PC-3 (cell line): ENCODE data around the gene JAZF1. TPM values are rescaled to one million over a fixed set of nuclear protein-coding genes. Genes with fewer than 3 reads are reported as not detected.
"Not testable (repeated sequence)": the region's sequence is repeated elsewhere in the genome, so short reads cannot be mapped to it uniquely, and the experiment has no call there.

Experiments
- ATAC-seq: fragments of 200-7000 bp; cut with Tn5 transposase; 2 replicates; pipeline ENCODE4 v1.9.1; 2020; ENCODE audit warnings: mild to moderate bottlenecking, moderate library complexity
- BruUV-seq: library from RNA; stranded (reverse); fragments of 400-500 nt; replicated peaks from 2 replicates; lab custom pipeline; 2021; lab: Mats Ljungman, UMichigan
- CTCF ChIA-PET: fragments of 300-600 bp; sonication (Branson Sonifier 250); formaldehyde crosslinking; loops from one replicate; lab custom pipeline; 2022; ENCODE audit warnings: antibody characterized with exemption; lab: Charles Lee
- POLR2A ChIA-PET: fragments of 300-600 bp; sonication (Branson Sonifier 250); formaldehyde crosslinking; loops from one replicate; lab custom pipeline; 2022; ENCODE audit warnings: antibody characterized with exemption; ENCODE audit not compliant: unreplicated experiment; lab: Charles Lee
- DNase-seq: peaks from one replicate; pipeline ENCODE4 v3.0.0-alpha.2; 2015
- H2AFZ ChIP-seq: fragments of 300-600 bp; sonication (generic); 2 replicates; pipeline ENCODE4 v1.6.0; 2016; ENCODE audit warnings: antibody characterized with exemption, low read length
- H3F3A ChIP-seq: fragments of 300-600 bp; sonication (generic); one replicate; pipeline ENCODE4 v1.6.0; 2017; ENCODE audit warnings: antibody characterized with exemption, low read length, control low read depth, mild to moderate bottlenecking; ENCODE audit not compliant: unreplicated experiment
- H3K27ac ChIP-seq: fragments of 300-600 bp; sonication (generic); 2 replicates; pipeline ENCODE4 v1.5.1; 2016; ENCODE audit warnings: mild to moderate bottlenecking, low read length
- H3K27me3 ChIP-seq: fragments of 300-600 bp; sonication (generic); 2 replicates; pipeline ENCODE4 v1.6.1; 2016; ENCODE audit warnings: low read length, mixed read lengths
- H3K36me3 ChIP-seq: fragments of 300-600 bp; sonication (generic); 2 replicates; pipeline ENCODE4 v1.6.1; 2016; ENCODE audit warnings: low read depth, mixed run types, low read length, mixed read lengths
- H3K4me1 ChIP-seq: fragments of 300-600 bp; sonication (generic); 2 replicates; pipeline ENCODE4 v1.5.1; 2016; ENCODE audit warnings: low read length; ENCODE audit not compliant: insufficient read depth
- H3K4me2 ChIP-seq: fragments of 300-600 bp; sonication (generic); 2 replicates; pipeline ENCODE4 v1.6.0; 2016; ENCODE audit warnings: low read length
- H3K4me3 ChIP-seq: fragments of 300-600 bp; sonication (generic); 2 replicates; pipeline ENCODE4 v1.5.1; 2016; ENCODE audit warnings: mild to moderate bottlenecking, low read length, mixed read lengths
- H3K79me2 ChIP-seq: fragments of 300-600 bp; sonication (generic); 2 replicates; pipeline ENCODE4 v1.6.1; 2017; ENCODE audit warnings: low read length, mixed read lengths
- H3K9ac ChIP-seq: fragments of 300-600 bp; sonication (generic); 2 replicates; pipeline ENCODE4 v1.6.0; 2016; ENCODE audit warnings: mild to moderate bottlenecking, low read length
- H3K9me2 ChIP-seq: fragments of 300-600 bp; sonication (generic); replicated peaks from 2 replicates; pipeline ENCODE4 v1.6.1; 2016; ENCODE audit warnings: mixed run types, low read length, mixed read lengths
- H3K9me3 ChIP-seq: fragments of 300-600 bp; sonication (generic); 2 replicates; pipeline ENCODE4 v1.6.1; 2016; ENCODE audit warnings: low read length, mixed read lengths
- H4K20me1 ChIP-seq: fragments of 300-600 bp; sonication (generic); 2 replicates; pipeline ENCODE4 v1.6.1; 2016; ENCODE audit warnings: low read length, mixed read lengths
- CTCF ChIP-seq: fragments of 300-600 bp; sonication (generic); conservative IDR thresholded peaks from 2 replicates; pipeline ENCODE4 v1.5.1; 2017; ENCODE audit warnings: antibody characterized with exemption, low read depth, mild to moderate bottlenecking, low read length
- EZH2 ChIP-seq: fragments of 300-600 bp; sonication (generic); IDR thresholded peaks from one replicate; pipeline ENCODE4 v1.6.1; 2017; ENCODE audit warnings: antibody characterized with exemption, mild to moderate bottlenecking, low read length; ENCODE audit not compliant: unreplicated experiment
- EZH2phosphoT487 ChIP-seq: fragments of 300-600 bp; sonication (generic); IDR thresholded peaks from 2 replicates; pipeline ENCODE4 v1.6.1; 2018; ENCODE audit warnings: mild to moderate bottlenecking, antibody characterized with exemption, low read length, borderline replicate concordance
- intact Hi-C: fragments of 100-400 bp; cut with micrococcal nuclease; formaldehyde crosslinking; loops from 2 replicates; pipeline ENCODE4 v1.9.0; 2023
- total RNA-seq: library from RNA; depleted of rRNA; stranded (reverse); fragments of >200 nt; gene quantifications from 2 replicates; pipeline ENCODE4 v1.2.3, GENCODE V29; 2014

JAZF1 gene
- total RNA-seq, 1 experiment from 2014 or later, result 2.3 TPM

DNA sequence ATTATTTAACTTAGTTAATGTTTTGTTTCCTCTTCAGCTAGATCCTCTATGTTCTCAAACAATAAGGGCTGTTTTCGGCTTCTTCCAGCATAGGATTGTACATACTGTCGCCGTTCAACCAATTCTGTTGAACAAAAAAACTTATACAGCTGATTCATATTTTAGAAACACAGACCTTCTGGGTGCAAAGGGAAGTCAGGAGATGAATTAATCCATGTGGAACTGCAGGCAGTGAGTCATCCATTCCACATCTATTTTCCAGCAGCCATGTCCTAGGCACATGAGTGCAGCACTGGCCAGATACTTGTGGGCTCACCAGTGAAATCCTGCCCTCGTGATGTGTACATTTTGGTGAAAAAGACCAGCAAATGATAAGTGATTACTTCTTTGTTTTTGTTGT, 163.2 kb downstream of the JAZF1 start:
- Histone ChIP-seq H3K9ac (no peak overlapping the region), H3K36me3 (peaks cover 3% of the 10 kb centered on the region; the same call in 1 of the 2 replicates), H3K27ac (no peak overlapping the region), H4K20me1 (no peaks in the 10 kb centered on the region), H3K79me2 (no peaks in the 10 kb centered on the region), H3F3A (no peaks in the 10 kb centered on the region), H2AFZ (no peak overlapping the region), H3K9me3 (no peaks in the 10 kb centered on the region), H3K9me2 (no peaks in the 10 kb centered on the region), H3K27me3 (no peaks in the 10 kb centered on the region), H3K4me2 (no peak overlapping the region), H3K4me3 (no peak overlapping the region), H3K4me1 (peaks cover 11% of the 10 kb centered on the region)
- BruUV-seq, result no TSS peak
- intact Hi-C loops, result no loop called here
- TF ChIP-seq EZH2 (no peak), CTCF (no peak), EZH2phosphoT487 (no peak)
- ChIA-PET POLR2A (no interaction called here), CTCF (no interaction called here)
- DNase-seq (no peak), ATAC-seq (no peak)

DNA sequence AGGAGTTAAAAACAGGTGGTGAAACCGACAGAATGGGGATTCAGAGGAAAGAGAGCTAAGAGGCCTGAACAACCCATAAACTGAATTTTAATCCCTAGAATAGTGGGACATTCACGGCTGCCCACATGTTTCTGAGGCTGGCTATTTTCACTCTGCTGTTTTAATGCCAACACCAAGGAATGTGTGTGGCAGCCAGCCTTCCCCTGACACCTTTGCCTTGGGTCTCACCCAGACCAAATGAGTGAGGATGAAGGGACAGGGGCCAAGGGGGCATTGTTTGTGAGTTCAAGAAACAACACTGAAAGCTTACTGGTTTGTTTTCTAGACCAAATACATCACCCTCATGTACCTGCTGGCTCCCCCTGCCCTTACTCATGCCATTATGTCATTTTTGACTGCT, 164.3 kb downstream of the JAZF1 start:
- Histone ChIP-seq H3K4me1 (peaks cover 11% of the 10 kb centered on the region), H3K36me3 (peaks cover 3% of the 10 kb centered on the region; the same call in 1 of the 2 replicates), H3K4me3 (no peak overlapping the region), H3K27ac (no peak overlapping the region), H3K9ac (no peak overlapping the region), H3K4me2 (no peak overlapping the region), H4K20me1 (no peaks in the 10 kb centered on the region), H3K9me3 (no peaks in the 10 kb centered on the region), H3K79me2 (no peaks in the 10 kb centered on the region), H3K9me2 (no peaks in the 10 kb centered on the region), H2AFZ (no peak overlapping the region), H3F3A (no peaks in the 10 kb centered on the region), H3K27me3 (no peaks in the 10 kb centered on the region)
- BruUV-seq, result no TSS peak
- ChIA-PET POLR2A (no interaction called here), CTCF (no interaction called here)
- no peak for TF ChIP-seq CTCF
- no peak for TF ChIP-seq EZH2phosphoT487
- no peak for TF ChIP-seq EZH2
- no peak for DNase-seq
- ATAC-seq, result no peak
- intact Hi-C loops, result no loop called here

DNA sequence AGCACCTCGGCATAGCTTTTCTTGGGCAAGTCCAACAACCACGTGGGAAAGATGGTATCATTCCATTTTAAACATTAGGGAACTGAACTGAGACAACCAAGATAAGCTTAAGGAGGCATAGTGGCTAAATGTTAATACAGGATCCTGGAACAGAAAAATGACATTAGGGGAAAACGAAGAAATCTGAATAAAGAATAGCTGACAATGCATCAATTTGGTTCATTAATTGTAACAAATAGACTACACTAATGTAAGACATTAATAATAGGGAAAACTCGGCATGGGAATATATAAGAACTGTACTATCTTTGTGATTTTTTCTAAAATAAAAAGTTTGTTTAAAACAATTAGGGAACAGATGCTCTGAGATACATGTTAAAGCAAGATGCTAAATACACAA, 165.4 kb downstream of the JAZF1 start:
- TF ChIP-seq EZH2phosphoT487 (no peak), EZH2 (no peak), CTCF (no peak)
- no peak overlapping the region for H3K27ac ChIP-seq
- CTCF ChIA-PET, result no interaction called here
- peaks cover 9% of the 10 kb centered on the region for H3K4me1 ChIP-seq
- H3K9me2 ChIP-seq, result no peaks in the 10 kb centered on the region
- intact Hi-C loops, result no loop called here
- no peak overlapping the region for H2AFZ ChIP-seq
- no peaks in the 10 kb centered on the region for H3K9me3 ChIP-seq
- H3F3A ChIP-seq, result no peaks in the 10 kb centered on the region
- H3K9ac ChIP-seq, result no peak overlapping the region
- no peak for DNase-seq
- H3K36me3 ChIP-seq, result peaks cover 3% of the 10 kb centered on the region; the same call in 1 of the 2 replicates
- POLR2A ChIA-PET, result no interaction called here
- H4K20me1 ChIP-seq, result no peaks in the 10 kb centered on the region
- no peak overlapping the region for H3K4me2 ChIP-seq
- H3K27me3 ChIP-seq, result no peaks in the 10 kb centered on the region
- BruUV-seq, result no TSS peak
- no peaks in the 10 kb centered on the region for H3K79me2 ChIP-seq
- no peak overlapping the region for H3K4me3 ChIP-seq
- ATAC-seq, result no peak

- H3F3A ChIP-seq, H3K4me3 ChIP-seq, H3K27ac ChIP-seq, BruUV-seq, H2AFZ ChIP-seq, ATAC-seq, DNase-seq, H3K27me3 ChIP-seq, H3K9ac ChIP-seq, intact Hi-C loops, H4K20me1 ChIP-seq, POLR2A ChIA-PET, H3K9me2 ChIP-seq, H3K36me3 ChIP-seq, CTCF ChIA-PET, H3K9me3 ChIP-seq, H3K4me1 ChIP-seq, H3K79me2 ChIP-seq, H3K4me2 ChIP-seq: not testable (repeated sequence)
These were observed 166.3 kb downstream of the JAZF1 start for GRCh38 chr7:28014340-28014739.
